Keratinocyte (primary cell): Measurements from ENCODE around the gene KLHL29. TPM values are rescaled to one million over a fixed set of nuclear protein-coding genes. Genes with fewer than 3 reads are reported as not detected.

Experiments
- DNase-seq: peaks from one replicate; pipeline ENCODE4 v3.0.0-alpha.2; 2011; ENCODE audit warnings: low read depth, missing footprints, low spot score
- FAIRE-seq: peaks from 2 replicates; lab custom pipeline; 2011; peaks lifted over from hg19 to GRCh38; lab: Jason Lieb, UNC
- H2AFZ ChIP-seq: 2 replicates; pipeline ENCODE4 v1.6.0; 2012; ENCODE audit warnings: low read length, control low read depth, inconsistent platforms; ENCODE audit not compliant: control insufficient read depth
- H3K27ac ChIP-seq: 2 replicates; pipeline ENCODE4 v1.5.1; 2011; ENCODE audit warnings: low read length; ENCODE audit not compliant: control insufficient read depth, insufficient read depth
- H3K27me3 ChIP-seq: 3 replicates; pipeline ENCODE4 v1.6.0; 2011; ENCODE audit warnings: low read length; ENCODE audit not compliant: control insufficient read depth, insufficient read depth; ENCODE audit errors: extremely low read depth
- H3K36me3 ChIP-seq, 2 experiments: 2 replicates in 1 of 2; 3 replicates in 1 of 2; pipeline ENCODE4 v1.5.1; 2011; ENCODE audit warnings: low read length in 2 of 2, mild to moderate bottlenecking in 1 of 2; ENCODE audit not compliant: control insufficient read depth in 2 of 2, insufficient read depth in 2 of 2; ENCODE audit errors: extremely low read depth in 1 of 2
- H3K4me1 ChIP-seq: 3 replicates; pipeline ENCODE4 v1.5.1; 2011; ENCODE audit warnings: low read length; ENCODE audit not compliant: control insufficient read depth, insufficient read depth; ENCODE audit errors: extremely low read depth
- H3K4me2 ChIP-seq: 3 replicates; pipeline ENCODE4 v1.6.0; 2011; ENCODE audit warnings: low read depth, low read length; ENCODE audit not compliant: control insufficient read depth, insufficient read depth; ENCODE audit errors: extremely low read depth
- H3K4me3 ChIP-seq, 3 experiments: fragments of 200-600 bp in 1 of 3; sonication (generic) in 1 of 3; 2 replicates in 2 of 3; 3 replicates in 1 of 3; pipeline ENCODE4 v1.5.1; 2011 to 2016; ENCODE audit warnings: low read length in 3 of 3, mild to moderate bottlenecking in 3 of 3, control low read depth in 2 of 3, inconsistent platforms in 1 of 3, low read depth in 1 of 3, mixed read lengths in 1 of 3, mixed run types in 1 of 3, moderate library complexity in 1 of 3; ENCODE audit not compliant: control insufficient read depth in 2 of 3, insufficient read depth in 2 of 3; ENCODE audit errors: extremely low read depth in 1 of 3
- H3K79me2 ChIP-seq: 2 replicates; pipeline ENCODE4 v1.6.0; 2012; ENCODE audit warnings: low read length; ENCODE audit not compliant: control insufficient read depth, insufficient read depth
- H3K9ac ChIP-seq: 3 replicates; pipeline ENCODE4 v1.6.0; 2011; ENCODE audit warnings: low read length; ENCODE audit not compliant: control insufficient read depth, insufficient read depth; ENCODE audit errors: extremely low read depth
- H3K9me1 ChIP-seq: 3 replicates; pipeline ENCODE4 v1.6.0; 2011; ENCODE audit warnings: low read length; ENCODE audit not compliant: control insufficient read depth, insufficient read depth; ENCODE audit errors: extremely low read depth
- H3K9me3 ChIP-seq: 2 replicates; pipeline ENCODE4 v1.5.1; 2012; ENCODE audit warnings: low read depth, low read length; ENCODE audit not compliant: control insufficient read depth
- H4K20me1 ChIP-seq: 3 replicates; pipeline ENCODE4 v1.6.0; 2011; ENCODE audit warnings: low read length; ENCODE audit not compliant: control insufficient read depth, insufficient read depth; ENCODE audit errors: extremely low read depth
- EZH2 ChIP-seq: IDR thresholded peaks from one replicate; pipeline ENCODE4 v1.6.1; 2012; ENCODE audit warnings: inconsistent platforms, mild to moderate bottlenecking, low read length, moderate library complexity
- dilution Hi-C: fragments of 300-500 bp; cut with MboI; formaldehyde crosslinking; loops from one replicate; pipeline ENCODE4 v1.7.0; 2020; ENCODE audit warnings: low sequenced_read_pairs; ENCODE audit not compliant: extremely low pct_ligation_motif_present
- polyA plus RNA-seq, 5 experiments: library from polyadenylated mRNA; depleted of rRNA in 3 of 5; stranded (reverse) in 3 of 5; stranded (forward) in 1 of 5; unstranded in 1 of 5; fragments of >200 nt; gene quantifications; 1 replicate in 1 of 5; 2 replicates in 3 of 5; 3 replicates in 1 of 5; pipeline versions ENCODE4 v1.2.1 to v1.2.3, GENCODE V29; 2011 to 2012; ENCODE audit warnings: missing spikeins in 2 of 5, low read depth in 1 of 5, low replicate concordance in 1 of 5
- TF ChIP-seq, protein P1 (sequence below), 3 experiments: IDR thresholded peaks in 1 of 3; conservative IDR thresholded peaks in 1 of 3; optimal IDR thresholded peaks in 1 of 3; 2 replicates in 2 of 3; 3 replicates in 1 of 3; pipeline versions ENCODE3 to v1.5.1; 2011; ENCODE audit warnings: low read length in 3 of 3, mild to moderate bottlenecking in 3 of 3, moderate library complexity in 2 of 3, control low read depth in 1 of 3, inconsistent platforms in 1 of 3; ENCODE audit not compliant: insufficient read depth in 2 of 3; ENCODE audit errors: extremely low read depth in 1 of 3

Gene KLHL29
- polyA plus RNA-seq, 1 donor (not counting 4 experiments of a cell fraction or from before 2014, with no cell fraction given) = 4.7 TPM

DNA sequence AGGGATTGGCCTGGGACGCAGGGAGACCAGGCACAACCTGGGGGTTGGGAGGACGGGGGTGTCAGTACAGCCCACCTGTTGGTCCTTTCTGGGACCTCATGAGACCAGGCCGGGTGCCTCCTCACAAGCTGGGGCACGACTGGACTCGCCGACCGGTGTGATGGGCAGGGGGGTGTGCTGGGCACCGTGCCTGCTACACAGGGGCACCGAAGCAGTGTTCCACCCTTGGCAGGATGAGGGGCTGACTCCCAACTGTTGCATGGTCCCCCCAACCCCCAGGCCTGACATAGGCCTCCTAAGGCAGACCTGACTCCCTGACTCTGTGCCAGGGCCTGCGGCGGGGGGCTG, 285.2 kb downstream of the KLHL29 start:
- Histone ChIP-seq H3K36me3 (no peaks in the 10 kb centered on the region), H3K4me3 (peak overlapping the region in 1 of 3 experiments; percentile 46), H3K27ac (peak overlapping the region; percentile 49), H3K4me1 (peaks cover 16% of the 10 kb centered on the region), H3K79me2 (no peaks in the 10 kb centered on the region), H4K20me1 (no peaks in the 10 kb centered on the region), H3K27me3 (no peaks in the 10 kb centered on the region), H3K9me1 (no peaks in the 10 kb centered on the region), H2AFZ (peak overlapping the region; percentile 83), H3K9me3 (no peaks in the 10 kb centered on the region), H3K4me2 (peak overlapping the region; percentile 75), H3K9ac (peak overlapping the region; percentile 52)
- DNase-seq (no peak), FAIRE-seq (no peak)
- dilution Hi-C loops = no loop called here
- TF ChIP-seq, protein P1, sequence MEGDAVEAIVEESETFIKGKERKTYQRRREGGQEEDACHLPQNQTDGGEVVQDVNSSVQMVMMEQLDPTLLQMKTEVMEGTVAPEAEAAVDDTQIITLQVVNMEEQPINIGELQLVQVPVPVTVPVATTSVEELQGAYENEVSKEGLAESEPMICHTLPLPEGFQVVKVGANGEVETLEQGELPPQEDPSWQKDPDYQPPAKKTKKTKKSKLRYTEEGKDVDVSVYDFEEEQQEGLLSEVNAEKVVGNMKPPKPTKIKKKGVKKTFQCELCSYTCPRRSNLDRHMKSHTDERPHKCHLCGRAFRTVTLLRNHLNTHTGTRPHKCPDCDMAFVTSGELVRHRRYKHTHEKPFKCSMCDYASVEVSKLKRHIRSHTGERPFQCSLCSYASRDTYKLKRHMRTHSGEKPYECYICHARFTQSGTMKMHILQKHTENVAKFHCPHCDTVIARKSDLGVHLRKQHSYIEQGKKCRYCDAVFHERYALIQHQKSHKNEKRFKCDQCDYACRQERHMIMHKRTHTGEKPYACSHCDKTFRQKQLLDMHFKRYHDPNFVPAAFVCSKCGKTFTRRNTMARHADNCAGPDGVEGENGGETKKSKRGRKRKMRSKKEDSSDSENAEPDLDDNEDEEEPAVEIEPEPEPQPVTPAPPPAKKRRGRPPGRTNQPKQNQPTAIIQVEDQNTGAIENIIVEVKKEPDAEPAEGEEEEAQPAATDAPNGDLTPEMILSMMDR (optimal IDR thresholded peaks at IDR 0.05 in 1 of 3, IDR thresholded peaks at IDR 0.05 in 1 of 3, conservative IDR thresholded peaks at IDR 0.05 in 1 of 3; ENCODE audit: extremely low read depth in 1 of 3, insufficient read depth in 2 of 3, low read length in 3 of 3) = no peak
- TF ChIP-seq EZH2 = no peak

DNA sequence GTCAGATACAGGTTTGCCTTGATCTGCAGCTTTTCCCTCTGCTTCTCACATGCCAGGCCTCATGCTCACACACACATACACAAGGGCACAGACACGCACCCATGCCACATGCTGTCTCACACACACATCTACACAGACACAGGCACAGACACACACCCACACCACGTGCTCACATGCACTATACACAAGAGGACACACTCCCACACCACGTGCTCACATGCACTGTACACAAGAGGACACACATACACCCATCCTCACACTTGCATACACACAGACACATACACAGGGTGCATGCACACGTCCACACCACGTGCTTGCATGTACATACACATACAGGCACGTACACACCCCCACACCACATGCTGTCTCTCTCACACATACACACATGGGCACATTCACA, 288.1 kb downstream of the KLHL29 start:
- dilution Hi-C loops = no loop called here
- H3K4me1 ChIP-seq = peaks cover 16% of the 10 kb centered on the region
- DNase-seq (no peak), FAIRE-seq (no peak)
- TF ChIP-seq, protein P1 (optimal IDR thresholded peaks at IDR 0.05 in 1 of 3, IDR thresholded peaks at IDR 0.05 in 1 of 3, conservative IDR thresholded peaks at IDR 0.05 in 1 of 3; ENCODE audit: extremely low read depth in 1 of 3, insufficient read depth in 2 of 3, low read length in 3 of 3) = no peak
- TF ChIP-seq EZH2 = no peak
- H4K20me1 ChIP-seq = no peaks in the 10 kb centered on the region
- no peak overlapping the region for H3K27ac ChIP-seq
- H3K4me2 ChIP-seq = no peak overlapping the region
- H3K4me3 ChIP-seq = no peak overlapping the region
- no peak overlapping the region for H3K9ac ChIP-seq
- no peaks in the 10 kb centered on the region for H3K79me2 ChIP-seq
- no peaks in the 10 kb centered on the region for H3K9me3 ChIP-seq
- no peaks in the 10 kb centered on the region for H3K9me1 ChIP-seq
- no peaks in the 10 kb centered on the region for H3K27me3 ChIP-seq
- no peaks in the 10 kb centered on the region for H3K36me3 ChIP-seq
- no peak overlapping the region for H2AFZ ChIP-seq
